OCI-LY3 (cell line): Measurements from ENCODE around the gene EDAR.

Experiments
- H2AFZ ChIP-seq: fragments of 200-600, 300-600 bp; shearing (Covaris generic); 2 replicates; pipeline ENCODE4 v1.6.0; 2014; ENCODE audit warnings: antibody characterized with exemption, low read depth, low read length
- H3K27ac ChIP-seq: fragments of 200-600, 300-600 bp; sonication (generic); 2 replicates; pipeline ENCODE4 v1.5.1; 2014; ENCODE audit warnings: mild to moderate bottlenecking, low read length, moderate library complexity, mixed read lengths
- H3K27me3 ChIP-seq: fragments of 200-600, 300-600 bp; sonication (generic); 2 replicates; pipeline ENCODE4 v1.6.1; 2014; ENCODE audit warnings: low read depth, low read length, mixed read lengths
- H3K36me3 ChIP-seq: fragments of 200-600, 300-600 bp; sonication (generic); replicated peaks from 2 replicates; pipeline ENCODE3; 2014; ENCODE audit warnings: low read depth, low read length, mixed read lengths
- H3K4me1 ChIP-seq: fragments of 300-600, 200-600 bp; sonication (generic); 2 replicates; pipeline ENCODE4 v1.6.1; 2014; ENCODE audit warnings: low read length, mixed read lengths
- H3K4me2 ChIP-seq: fragments of 200-600, 300-600 bp; sonication (generic); 2 replicates; pipeline ENCODE4 v1.6.1; 2014; ENCODE audit warnings: low read length, mixed read lengths
- H3K4me3 ChIP-seq: fragments of 300-600, 200-600 bp; sonication (generic); 2 replicates; pipeline ENCODE4 v1.5.1; 2014; ENCODE audit warnings: antibody characterized with exemption, mild to moderate bottlenecking, low read length, moderate library complexity
- H3K79me2 ChIP-seq: fragments of 300-600, 200-600 bp; shearing (Covaris generic); 2 replicates; pipeline ENCODE4 v1.6.1; 2014; ENCODE audit warnings: mild to moderate bottlenecking, low read length, mixed read lengths
- H3K9ac ChIP-seq: fragments of 300-600, 200-600 bp; shearing (Covaris generic); 2 replicates; pipeline ENCODE4 v1.6.0; 2014; ENCODE audit warnings: mild to moderate bottlenecking, low read length, moderate library complexity
- H3K9me3 ChIP-seq: fragments of 200-600, 300-600 bp; shearing (Covaris generic); 2 replicates; pipeline ENCODE4 v1.6.1; 2014; ENCODE audit warnings: low read length, mixed read lengths; ENCODE audit not compliant: insufficient read depth
- H4K20me1 ChIP-seq: fragments of 200-600, 300-600 bp; sonication (generic); 2 replicates; pipeline ENCODE4 v1.6.1; 2016; ENCODE audit warnings: low read length, mixed read lengths; ENCODE audit not compliant: insufficient read depth
- EZH2phosphoT487 ChIP-seq: fragments of 200-600 bp; shearing (Covaris generic); IDR thresholded peaks from 2 replicates; pipeline ENCODE4 v1.6.1; 2018; ENCODE audit warnings: antibody characterized with exemption, mixed run types, low read depth
- TF ChIP-seq, protein P1 (sequence below): fragments of 200-600, 300-600 bp; sonication (generic); IDR thresholded peaks from 2 replicates; pipeline ENCODE4 v1.5.1; 2014; ENCODE audit warnings: antibody characterized with exemption, low read length, low read depth

Gene EDAR

DNA sequence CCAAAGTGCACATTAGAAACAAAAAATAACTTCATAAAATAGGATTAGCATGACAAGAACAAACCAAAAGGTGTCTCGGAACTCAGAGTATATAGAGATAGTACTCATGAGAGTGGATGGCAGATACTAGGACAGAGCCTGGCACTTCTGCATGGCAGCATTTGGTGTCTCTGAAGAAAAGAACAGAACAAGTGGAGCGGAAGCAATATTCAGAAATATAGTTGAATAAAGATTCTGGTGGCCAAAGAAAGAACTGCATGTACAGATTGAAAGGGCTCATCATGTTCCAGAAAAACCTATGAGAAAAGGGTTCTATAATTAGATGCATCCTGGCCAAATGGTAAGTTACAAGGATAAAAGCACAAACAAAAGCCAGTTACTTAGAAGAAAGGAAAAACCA, 111.5 kb downstream of the EDAR start:
- TF ChIP-seq EZH2phosphoT487, result no peak
- TF ChIP-seq, protein P1, sequence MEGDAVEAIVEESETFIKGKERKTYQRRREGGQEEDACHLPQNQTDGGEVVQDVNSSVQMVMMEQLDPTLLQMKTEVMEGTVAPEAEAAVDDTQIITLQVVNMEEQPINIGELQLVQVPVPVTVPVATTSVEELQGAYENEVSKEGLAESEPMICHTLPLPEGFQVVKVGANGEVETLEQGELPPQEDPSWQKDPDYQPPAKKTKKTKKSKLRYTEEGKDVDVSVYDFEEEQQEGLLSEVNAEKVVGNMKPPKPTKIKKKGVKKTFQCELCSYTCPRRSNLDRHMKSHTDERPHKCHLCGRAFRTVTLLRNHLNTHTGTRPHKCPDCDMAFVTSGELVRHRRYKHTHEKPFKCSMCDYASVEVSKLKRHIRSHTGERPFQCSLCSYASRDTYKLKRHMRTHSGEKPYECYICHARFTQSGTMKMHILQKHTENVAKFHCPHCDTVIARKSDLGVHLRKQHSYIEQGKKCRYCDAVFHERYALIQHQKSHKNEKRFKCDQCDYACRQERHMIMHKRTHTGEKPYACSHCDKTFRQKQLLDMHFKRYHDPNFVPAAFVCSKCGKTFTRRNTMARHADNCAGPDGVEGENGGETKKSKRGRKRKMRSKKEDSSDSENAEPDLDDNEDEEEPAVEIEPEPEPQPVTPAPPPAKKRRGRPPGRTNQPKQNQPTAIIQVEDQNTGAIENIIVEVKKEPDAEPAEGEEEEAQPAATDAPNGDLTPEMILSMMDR, result no peak
- Histone ChIP-seq H2AFZ (no peak overlapping the region), H3K4me2 (no peak overlapping the region), H3K9me3 (no peaks in the 10 kb centered on the region), H3K27me3 (no peaks in the 10 kb centered on the region), H3K9ac (no peak overlapping the region), H3K36me3 (peaks cover 28% of the 10 kb centered on the region), H3K79me2 (no peaks in the 10 kb centered on the region), H3K27ac (no peak overlapping the region), H3K4me3 (no peak overlapping the region), H4K20me1 (no peaks in the 10 kb centered on the region), H3K4me1 (no peaks in the 10 kb centered on the region)

DNA sequence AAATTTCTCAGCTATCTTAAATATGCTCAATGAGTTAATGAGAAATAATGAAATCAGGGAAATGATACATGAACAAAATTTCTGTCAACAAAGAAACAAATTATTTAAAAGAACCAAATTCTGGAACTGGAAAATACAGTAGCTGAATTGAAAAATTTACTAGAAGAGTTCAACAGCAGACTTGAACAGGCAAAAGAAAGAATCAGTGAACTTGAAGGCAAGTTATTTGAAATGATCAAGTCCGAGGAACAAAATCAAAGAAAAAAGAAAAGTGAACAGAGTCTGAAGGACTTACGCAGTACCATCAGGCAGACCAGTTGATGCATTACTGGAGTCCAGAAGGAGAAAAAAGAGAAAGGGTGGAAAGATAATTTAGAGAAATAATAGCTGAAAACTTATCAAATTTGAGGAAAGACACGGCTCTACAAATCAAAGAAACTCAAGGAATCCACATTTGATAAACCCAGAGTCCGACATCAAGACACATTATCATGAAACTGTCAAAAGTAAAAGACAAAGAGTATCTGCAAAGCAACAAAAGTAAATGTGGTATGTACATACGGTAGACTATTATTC, 118.9 kb downstream of the EDAR start:
- Histone ChIP-seq H3K36me3 (peaks cover 63% of the 10 kb centered on the region), H4K20me1 (no peaks in the 10 kb centered on the region)

DNA sequence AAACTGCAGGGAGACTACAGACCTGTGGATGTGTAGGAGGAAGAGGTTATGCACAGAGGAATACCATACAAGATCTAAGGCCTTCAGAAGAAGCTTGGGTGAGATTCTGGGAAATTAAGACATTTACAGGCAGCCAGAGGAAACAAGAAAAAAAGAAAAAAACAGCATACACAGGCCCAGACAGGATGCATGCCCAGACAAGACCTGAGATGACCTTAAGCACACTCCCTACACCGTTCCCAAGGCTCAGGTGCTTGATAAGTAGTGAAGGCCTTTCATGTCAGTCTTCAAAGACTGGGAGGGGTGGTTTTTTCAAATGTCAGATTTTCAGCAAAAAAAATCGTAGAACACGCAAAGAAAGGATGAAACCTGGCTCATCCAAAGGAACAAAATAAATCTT, 119.5 kb downstream of the EDAR start:
- H2AFZ ChIP-seq, result no peak overlapping the region
- no peaks in the 10 kb centered on the region for H3K4me1 ChIP-seq
- H3K4me2 ChIP-seq, result no peak overlapping the region
- TF ChIP-seq, protein P1, result no peak
- no peak for TF ChIP-seq EZH2phosphoT487
- H3K36me3 ChIP-seq, result peaks cover 64% of the 10 kb centered on the region
- peaks cover 19% of the 10 kb centered on the region; the same call in 1 of the 2 replicates for H3K9me3 ChIP-seq
- no peak overlapping the region for H3K4me3 ChIP-seq
- H3K79me2 ChIP-seq, result no peaks in the 10 kb centered on the region
- H4K20me1 ChIP-seq, result no peaks in the 10 kb centered on the region
- no peak overlapping the region for H3K27ac ChIP-seq
- no peak overlapping the region for H3K9ac ChIP-seq
- no peaks in the 10 kb centered on the region for H3K27me3 ChIP-seq

More for the DNA sequence above, 118.9 kb downstream of the EDAR start:
- H3K27ac ChIP-seq, result no peak overlapping the region
- no peaks in the 10 kb centered on the region for H3K27me3 ChIP-seq
- H3K4me2 ChIP-seq, result no peak overlapping the region
- H3K9me3 ChIP-seq, result peaks cover 19% of the 10 kb centered on the region; the same call in 1 of the 2 replicates
- TF ChIP-seq, protein P1, result no peak
- no peak for TF ChIP-seq EZH2phosphoT487
- no peak overlapping the region for H3K9ac ChIP-seq
- H3K4me3 ChIP-seq, result no peak overlapping the region
- no peak overlapping the region for H2AFZ ChIP-seq
- H3K4me1 ChIP-seq, result no peaks in the 10 kb centered on the region
- H3K79me2 ChIP-seq, result no peaks in the 10 kb centered on the region

DNA sequence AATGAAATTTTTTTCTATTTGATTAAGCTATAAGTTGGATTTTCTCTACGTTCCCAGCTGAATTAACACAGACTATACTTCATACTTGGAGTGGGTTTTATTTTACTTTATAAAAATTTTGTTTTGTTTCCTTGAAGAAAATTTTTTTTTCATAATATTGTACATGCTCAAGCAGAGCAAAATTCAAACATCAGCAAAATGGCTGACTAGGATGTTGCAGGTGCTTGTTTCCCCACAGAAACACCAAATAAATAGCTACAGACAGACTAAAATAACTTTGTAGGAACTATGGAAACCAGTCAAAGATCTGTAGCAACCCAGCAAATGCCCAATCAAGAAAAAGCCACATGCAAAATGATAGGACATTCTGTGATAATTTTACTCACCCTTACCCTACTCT, 120.1 kb downstream of the EDAR start:
- Histone ChIP-seq H3K9me3 (peaks cover 19% of the 10 kb centered on the region; the same call in 1 of the 2 replicates), H3K36me3 (peaks cover 65% of the 10 kb centered on the region), H3K4me1 (no peaks in the 10 kb centered on the region), H3K4me2 (no peak overlapping the region), H3K27ac (no peak overlapping the region), H2AFZ (no peak overlapping the region), H3K4me3 (no peak overlapping the region), H4K20me1 (no peaks in the 10 kb centered on the region), H3K9ac (no peak overlapping the region), H3K27me3 (no peaks in the 10 kb centered on the region), H3K79me2 (no peaks in the 10 kb centered on the region)
- TF ChIP-seq, protein P1, result no peak
- no peak for TF ChIP-seq EZH2phosphoT487
